ENCODE results near the gene ORC3.

DNA sequence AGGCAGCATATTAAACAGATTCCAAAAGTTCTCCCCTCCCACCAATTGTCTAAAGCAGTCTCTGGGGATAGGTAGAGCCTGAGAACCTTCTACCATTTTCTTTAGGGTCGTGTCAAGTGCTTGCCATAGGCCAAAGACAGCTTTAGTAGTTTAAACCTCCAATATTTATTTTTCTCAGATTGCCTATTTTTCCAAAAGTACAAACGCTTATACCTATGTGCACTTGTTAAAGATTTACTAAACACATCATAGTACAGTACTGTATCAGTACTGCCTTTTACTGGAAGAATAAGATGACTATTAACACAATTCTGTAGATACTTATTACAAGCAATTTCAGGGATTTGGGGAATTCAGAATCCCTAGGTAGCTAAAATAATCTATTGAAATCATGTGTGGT, 82.7 kb downstream of the ORC3 start:
- TF ChIP-seq, protein P1, sequence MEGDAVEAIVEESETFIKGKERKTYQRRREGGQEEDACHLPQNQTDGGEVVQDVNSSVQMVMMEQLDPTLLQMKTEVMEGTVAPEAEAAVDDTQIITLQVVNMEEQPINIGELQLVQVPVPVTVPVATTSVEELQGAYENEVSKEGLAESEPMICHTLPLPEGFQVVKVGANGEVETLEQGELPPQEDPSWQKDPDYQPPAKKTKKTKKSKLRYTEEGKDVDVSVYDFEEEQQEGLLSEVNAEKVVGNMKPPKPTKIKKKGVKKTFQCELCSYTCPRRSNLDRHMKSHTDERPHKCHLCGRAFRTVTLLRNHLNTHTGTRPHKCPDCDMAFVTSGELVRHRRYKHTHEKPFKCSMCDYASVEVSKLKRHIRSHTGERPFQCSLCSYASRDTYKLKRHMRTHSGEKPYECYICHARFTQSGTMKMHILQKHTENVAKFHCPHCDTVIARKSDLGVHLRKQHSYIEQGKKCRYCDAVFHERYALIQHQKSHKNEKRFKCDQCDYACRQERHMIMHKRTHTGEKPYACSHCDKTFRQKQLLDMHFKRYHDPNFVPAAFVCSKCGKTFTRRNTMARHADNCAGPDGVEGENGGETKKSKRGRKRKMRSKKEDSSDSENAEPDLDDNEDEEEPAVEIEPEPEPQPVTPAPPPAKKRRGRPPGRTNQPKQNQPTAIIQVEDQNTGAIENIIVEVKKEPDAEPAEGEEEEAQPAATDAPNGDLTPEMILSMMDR (conservative IDR thresholded peaks at IDR 0.05; ENCODE audit: low read depth, low read length), result no peak
- TF ChIP-seq EZH2 (IDR thresholded peaks at IDR 0.05; ENCODE audit: borderline replicate concordance, low read depth, low read length, poor library complexity, severe bottlenecking), result no peak
